GM12891 (cell line): ENCODE measurements around the gene KRTCAP3.
"Not testable (repeated sequence)": the region's sequence is repeated elsewhere in the genome, so short reads cannot be mapped to it uniquely, and the experiment has no call there.

Source experiments
- DNase-seq: peaks from one replicate; pipeline ENCODE4 v3.0.0; 2011; ENCODE audit warnings: low spot score; ENCODE audit not compliant: insufficient read length
- FAIRE-seq: peaks from 2 replicates; lab custom pipeline; 2011; peaks lifted over from hg19 to GRCh38; lab: Jason Lieb, UNC
- PAX5 ChIP-seq: IDR thresholded peaks from 2 replicates; pipeline ENCODE4 v1.6.1; 2011; ENCODE audit warnings: low read length, moderate library complexity, mild to moderate bottlenecking; ENCODE audit not compliant: insufficient read depth, severe bottlenecking
- POLR2A ChIP-seq: IDR thresholded peaks from 2 replicates; pipeline ENCODE4 v1.6.1; 2011; ENCODE audit warnings: low read depth, low read length, control low read depth
- POLR2AphosphoS5 ChIP-seq: IDR thresholded peaks from 2 replicates; pipeline ENCODE4 v1.6.1; 2011; ENCODE audit warnings: low read depth, low read length, control low read depth
- POU2F2 ChIP-seq: IDR thresholded peaks from 2 replicates; pipeline ENCODE4 v1.6.1; 2011; ENCODE audit warnings: low read depth, mild to moderate bottlenecking, control low read depth, low read length, moderate library complexity
- SPI1 ChIP-seq: IDR thresholded peaks from 2 replicates; pipeline ENCODE4 v1.6.1; 2011; ENCODE audit warnings: low read depth, low read length, control low read depth
- TAF1 ChIP-seq: IDR thresholded peaks from 2 replicates; pipeline ENCODE4 v1.6.1; 2011; ENCODE audit warnings: low read depth, low read length, control low read depth

Gene KRTCAP3

GRCh38 chr2:27416151-27416550, 26.0 kb upstream of the KRTCAP3 start:
- FAIRE-seq (no peak), DNase-seq (no peak)
- TF ChIP-seq PAX5, result no peak
- TF ChIP-seq POLR2AphosphoS5, result no peak
- no peak for TF ChIP-seq POLR2A
- TF ChIP-seq SPI1, result no peak
- no peak for TF ChIP-seq POU2F2
- TF ChIP-seq TAF1, result no peak

DNA sequence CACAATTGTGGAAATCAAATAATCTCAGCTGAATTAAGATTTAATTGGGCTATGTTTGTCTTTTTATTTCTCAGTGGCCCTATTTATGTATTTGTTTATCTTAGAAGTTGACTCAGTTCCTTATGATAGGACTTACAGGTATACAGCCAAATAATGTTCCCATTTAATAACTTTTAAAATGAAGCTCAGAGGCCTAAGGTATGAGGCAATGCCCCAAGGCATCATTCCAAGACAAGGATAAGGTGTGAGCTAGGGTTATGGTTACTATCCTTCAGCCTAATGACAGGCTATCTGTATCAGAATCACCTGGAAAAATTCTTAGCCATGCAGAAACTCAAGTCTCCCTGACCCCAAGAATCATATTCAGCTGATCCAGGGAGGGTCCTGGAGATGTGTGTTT, 21.2 kb upstream of the KRTCAP3 start:
- FAIRE-seq (no peak), DNase-seq (no peak)
- TF ChIP-seq POU2F2, result no peak
- TF ChIP-seq POLR2AphosphoS5, result no peak
- no peak for TF ChIP-seq TAF1
- no peak for TF ChIP-seq PAX5
- TF ChIP-seq SPI1, result no peak
- TF ChIP-seq POLR2A, result no peak

DNA sequence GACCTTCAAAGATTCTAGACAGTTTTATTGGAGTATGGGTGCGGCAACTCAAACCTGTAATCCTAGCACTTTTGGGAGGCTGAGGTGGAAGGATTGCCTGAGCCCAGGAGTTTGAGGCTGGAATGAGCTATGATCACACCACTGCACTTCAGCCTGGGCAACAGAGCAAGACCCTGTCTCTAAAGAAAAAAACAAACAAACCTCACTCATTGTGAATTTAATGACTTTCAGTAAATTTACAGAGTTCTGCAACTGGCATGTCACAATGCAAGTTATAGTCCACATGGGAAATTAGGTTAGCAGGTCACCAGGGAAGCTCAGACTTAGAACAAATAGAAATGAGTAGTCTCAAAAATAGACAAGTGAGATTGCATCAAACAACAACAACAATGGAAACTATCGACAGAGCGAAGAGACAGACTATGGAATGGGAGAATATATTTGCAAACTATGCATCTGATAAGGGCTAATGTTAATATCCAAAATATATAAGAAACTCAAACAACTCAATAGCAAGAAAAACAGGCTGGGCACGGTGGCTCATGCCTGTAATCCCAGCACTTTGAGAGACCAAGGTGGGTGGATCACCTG, 20.4 kb upstream of the KRTCAP3 start:
- no peak for FAIRE-seq
- TF ChIP-seq PAX5 (no peak), POLR2A (no peak), TAF1 (no peak), POU2F2 (no peak), POLR2AphosphoS5 (no peak), SPI1 (no peak)
- DNase-seq, result no peak

- FAIRE-seq, result no peak
- DNase-seq, result no peak
- TF ChIP-seq POU2F2 (no peak), SPI1 (no peak), PAX5 (no peak), TAF1 (no peak), POLR2A (no peak), POLR2AphosphoS5 (no peak)
Measured at GRCh38 chr2:27422958-27423357, 19.2 kb upstream of the KRTCAP3 start.

DNA sequence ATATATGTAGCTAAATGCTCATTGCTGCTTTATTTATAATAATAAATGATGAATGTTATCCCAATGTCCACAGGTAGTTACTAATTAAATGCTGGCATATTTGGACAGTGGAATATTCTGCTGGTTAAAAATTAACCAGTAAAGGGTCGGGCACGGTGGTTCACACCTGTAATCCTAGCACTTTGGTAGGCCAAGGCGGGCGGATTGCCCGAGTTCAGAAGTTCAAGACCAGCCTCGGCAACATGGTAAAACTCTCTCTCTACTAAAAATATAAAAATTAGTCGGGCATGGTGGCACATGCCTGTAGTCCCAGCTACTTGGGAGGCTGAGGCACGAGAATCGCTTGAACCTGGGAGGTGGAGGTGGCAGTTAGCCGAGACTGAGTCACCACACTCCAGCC, 17.1 kb upstream of the KRTCAP3 start:
- not testable (repeated sequence) for DNase-seq, FAIRE-seq

GRCh38 chr2:27427863-27428212, 14.3 kb upstream of the KRTCAP3 start:
- TF ChIP-seq PAX5 (no peak), POLR2A (no peak), TAF1 (no peak), SPI1 (no peak), POU2F2 (no peak), POLR2AphosphoS5 (no peak)
- DNase-seq (no peak), FAIRE-seq (peak; percentile 16)

- peak; percentile 84 for DNase-seq
- peak; percentile 93 for FAIRE-seq
- peak; percentile 69; the same call in 1 of the 2 replicates for TF ChIP-seq TAF1
- TF ChIP-seq POLR2AphosphoS5, result peak; percentile 72; the same call in 1 of the 2 replicates
- TF ChIP-seq POU2F2, result peak; percentile 33; the same call in 1 of the 2 replicates
- TF ChIP-seq PAX5, result peak; percentile 54
- TF ChIP-seq SPI1, result no peak
- peak; percentile 80 for TF ChIP-seq POLR2A
Measured at GRCh38 chr2:27428213-27428977, 13.8 kb upstream of the KRTCAP3 start, which contains the start of gene NRBP1. Gene NRBP1 (plus strand): TSS chr2:27428631. CDS start chr2:27433274, 4,643 bp downstream.

DNA sequence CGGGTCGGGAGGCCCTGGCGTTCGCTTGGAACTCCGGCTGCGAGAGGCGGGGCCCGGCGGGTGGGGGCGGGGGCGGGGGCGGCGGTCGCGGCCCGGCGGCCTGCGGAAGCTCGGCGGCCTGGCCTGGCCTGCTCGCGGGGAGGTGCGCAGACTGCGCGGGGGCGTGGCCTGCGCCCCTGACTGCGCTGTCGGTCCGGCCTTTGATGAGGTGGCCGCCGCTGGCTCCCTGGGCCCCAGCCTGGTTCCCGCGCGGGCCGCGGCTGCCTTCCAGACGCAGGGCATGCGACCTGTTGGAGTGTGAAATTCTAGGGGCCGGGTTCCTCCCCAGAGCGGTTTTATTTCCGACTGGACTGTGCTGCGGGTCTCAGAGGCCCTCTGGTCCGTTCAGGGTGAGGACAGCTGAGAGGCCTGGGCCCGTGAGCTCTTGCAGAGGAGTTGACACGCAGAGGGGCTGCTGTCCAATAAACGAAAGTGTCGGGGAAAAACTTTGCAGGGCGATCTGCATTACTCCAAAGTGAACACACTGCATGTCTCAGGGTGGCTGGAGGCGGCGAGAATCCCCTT, 13.1 kb upstream of the KRTCAP3 start:
- peak; percentile 88 for FAIRE-seq
- TF ChIP-seq POLR2AphosphoS5 (0 out of 2 replicates have a peak, but pooled peaks have one; percentile 6), TAF1 (0 out of 2 replicates have a peak, but pooled peaks have one; percentile 25), POLR2A (no peak)
- DNase-seq, result peak; percentile 74

DNA sequence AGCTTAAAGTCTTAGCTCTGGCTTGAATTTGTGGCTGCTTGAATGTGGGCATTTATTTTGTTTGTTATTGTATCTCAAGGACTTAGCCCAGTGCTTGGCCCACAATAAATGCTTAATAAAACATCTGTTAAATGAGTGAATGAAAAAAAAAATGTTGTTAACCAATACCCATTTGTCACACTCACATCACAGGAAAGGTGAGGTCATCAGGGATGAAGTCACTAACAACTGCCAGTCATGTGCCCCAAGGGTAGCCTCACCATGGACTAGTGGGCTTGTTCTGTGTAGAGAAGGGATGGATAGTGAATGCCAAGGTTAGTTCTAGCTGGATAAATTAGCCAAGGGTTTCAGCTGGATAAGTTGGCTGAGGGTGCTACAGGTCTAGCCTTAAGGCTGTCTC, 10.8 kb upstream of the KRTCAP3 start:
- DNase-seq (no peak), FAIRE-seq (no peak)
- TF ChIP-seq POLR2A (no peak), POU2F2 (no peak), SPI1 (no peak)

- TF ChIP-seq POLR2AphosphoS5, result no peak
- no peak for TF ChIP-seq POLR2A
- no peak for TF ChIP-seq SPI1
- no peak for TF ChIP-seq POU2F2
- TF ChIP-seq TAF1, result no peak
- TF ChIP-seq PAX5, result no peak
- DNase-seq (no peak), FAIRE-seq (no peak)
Measured at GRCh38 chr2:27435628-27436027, 6.6 kb upstream of the KRTCAP3 start.
